Keratinocyte (primary cell): Measurements from ENCODE around the gene INPP4B. TPM values are rescaled to one million over a fixed set of nuclear protein-coding genes. Genes with fewer than 3 reads are reported as not detected.

Source experiments
- DNase-seq: peaks from one replicate; pipeline ENCODE4 v3.0.0-alpha.2; 2011; ENCODE audit warnings: low read depth, missing footprints, low spot score
- FAIRE-seq: peaks from 2 replicates; lab custom pipeline; 2011; peaks lifted over from hg19 to GRCh38; lab: Jason Lieb, UNC
- H2AFZ ChIP-seq: 2 replicates; pipeline ENCODE4 v1.6.0; 2012; ENCODE audit warnings: low read length, control low read depth, inconsistent platforms; ENCODE audit not compliant: control insufficient read depth
- H3K27ac ChIP-seq: 2 replicates; pipeline ENCODE4 v1.5.1; 2011; ENCODE audit warnings: low read length; ENCODE audit not compliant: control insufficient read depth, insufficient read depth
- H3K27me3 ChIP-seq: 3 replicates; pipeline ENCODE4 v1.6.0; 2011; ENCODE audit warnings: low read length; ENCODE audit not compliant: control insufficient read depth, insufficient read depth; ENCODE audit errors: extremely low read depth
- H3K36me3 ChIP-seq, 2 experiments: 2 replicates in 1 of 2; 3 replicates in 1 of 2; pipeline ENCODE4 v1.5.1; 2011; ENCODE audit warnings: low read length in 2 of 2, mild to moderate bottlenecking in 1 of 2; ENCODE audit not compliant: control insufficient read depth in 2 of 2, insufficient read depth in 2 of 2; ENCODE audit errors: extremely low read depth in 1 of 2
- H3K4me1 ChIP-seq: 3 replicates; pipeline ENCODE4 v1.5.1; 2011; ENCODE audit warnings: low read length; ENCODE audit not compliant: control insufficient read depth, insufficient read depth; ENCODE audit errors: extremely low read depth
- H3K4me2 ChIP-seq: 3 replicates; pipeline ENCODE4 v1.6.0; 2011; ENCODE audit warnings: low read depth, low read length; ENCODE audit not compliant: control insufficient read depth, insufficient read depth; ENCODE audit errors: extremely low read depth
- H3K4me3 ChIP-seq, 3 experiments: fragments of 200-600 bp in 1 of 3; sonication (generic) in 1 of 3; 2 replicates in 2 of 3; 3 replicates in 1 of 3; pipeline ENCODE4 v1.5.1; 2011 to 2016; ENCODE audit warnings: low read length in 3 of 3, mild to moderate bottlenecking in 3 of 3, control low read depth in 2 of 3, inconsistent platforms in 1 of 3, low read depth in 1 of 3, mixed read lengths in 1 of 3, mixed run types in 1 of 3, moderate library complexity in 1 of 3; ENCODE audit not compliant: control insufficient read depth in 2 of 3, insufficient read depth in 2 of 3; ENCODE audit errors: extremely low read depth in 1 of 3
- H3K79me2 ChIP-seq: 2 replicates; pipeline ENCODE4 v1.6.0; 2012; ENCODE audit warnings: low read length; ENCODE audit not compliant: control insufficient read depth, insufficient read depth
- H3K9ac ChIP-seq: 3 replicates; pipeline ENCODE4 v1.6.0; 2011; ENCODE audit warnings: low read length; ENCODE audit not compliant: control insufficient read depth, insufficient read depth; ENCODE audit errors: extremely low read depth
- H3K9me1 ChIP-seq: 3 replicates; pipeline ENCODE4 v1.6.0; 2011; ENCODE audit warnings: low read length; ENCODE audit not compliant: control insufficient read depth, insufficient read depth; ENCODE audit errors: extremely low read depth
- H3K9me3 ChIP-seq: 2 replicates; pipeline ENCODE4 v1.5.1; 2012; ENCODE audit warnings: low read depth, low read length; ENCODE audit not compliant: control insufficient read depth
- H4K20me1 ChIP-seq: 3 replicates; pipeline ENCODE4 v1.6.0; 2011; ENCODE audit warnings: low read length; ENCODE audit not compliant: control insufficient read depth, insufficient read depth; ENCODE audit errors: extremely low read depth
- EZH2 ChIP-seq: IDR thresholded peaks from one replicate; pipeline ENCODE4 v1.6.1; 2012; ENCODE audit warnings: inconsistent platforms, mild to moderate bottlenecking, low read length, moderate library complexity
- dilution Hi-C: fragments of 300-500 bp; cut with MboI; formaldehyde crosslinking; loops from one replicate; pipeline ENCODE4 v1.7.0; 2020; ENCODE audit warnings: low sequenced_read_pairs; ENCODE audit not compliant: extremely low pct_ligation_motif_present
- polyA plus RNA-seq, 5 experiments: library from polyadenylated mRNA; depleted of rRNA in 3 of 5; stranded (reverse) in 3 of 5; stranded (forward) in 1 of 5; unstranded in 1 of 5; fragments of >200 nt; gene quantifications; 1 replicate in 1 of 5; 2 replicates in 3 of 5; 3 replicates in 1 of 5; pipeline versions ENCODE4 v1.2.1 to v1.2.3, GENCODE V29; 2011 to 2012; ENCODE audit warnings: missing spikeins in 2 of 5, low read depth in 1 of 5, low replicate concordance in 1 of 5
- TF ChIP-seq, protein P1 (sequence below), 3 experiments: IDR thresholded peaks in 1 of 3; conservative IDR thresholded peaks in 1 of 3; optimal IDR thresholded peaks in 1 of 3; 2 replicates in 2 of 3; 3 replicates in 1 of 3; pipeline versions ENCODE3 to v1.5.1; 2011; ENCODE audit warnings: low read length in 3 of 3, mild to moderate bottlenecking in 3 of 3, moderate library complexity in 2 of 3, control low read depth in 1 of 3, inconsistent platforms in 1 of 3; ENCODE audit not compliant: insufficient read depth in 2 of 3; ENCODE audit errors: extremely low read depth in 1 of 3

The INPP4B gene
- polyA plus RNA-seq, 1 donor (not counting 4 experiments of a cell fraction or from before 2014, with no cell fraction given) = 50.2 TPM

DNA sequence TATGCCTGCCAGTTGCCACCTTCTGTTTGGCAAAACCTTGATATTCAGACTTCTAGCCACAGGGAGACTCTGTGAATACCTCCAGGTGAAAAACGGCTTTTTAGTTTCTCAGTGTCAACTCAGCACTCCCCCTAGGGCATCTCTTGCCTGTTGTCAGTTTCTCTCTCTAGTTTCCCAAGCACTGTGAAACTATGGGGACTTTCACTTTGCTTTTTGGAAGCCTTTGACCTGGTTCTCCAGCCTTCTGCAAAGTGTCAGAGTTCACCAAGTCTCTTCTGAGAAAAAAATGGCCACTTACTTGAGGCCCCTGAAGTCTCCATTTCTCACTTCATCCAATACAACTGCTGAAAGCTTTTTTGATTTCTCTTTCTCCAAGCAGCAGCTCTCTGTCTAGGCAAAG is 521.5 kb downstream of the INPP4B start:
- H3K4me1 ChIP-seq = no peaks in the 10 kb centered on the region
- no peak overlapping the region for H3K9ac ChIP-seq
- peaks cover 8% of the 10 kb centered on the region for H4K20me1 ChIP-seq
- H3K9me1 ChIP-seq = no peaks in the 10 kb centered on the region
- dilution Hi-C loops = no loop called here
- TF ChIP-seq EZH2 = no peak
- TF ChIP-seq, protein P1, sequence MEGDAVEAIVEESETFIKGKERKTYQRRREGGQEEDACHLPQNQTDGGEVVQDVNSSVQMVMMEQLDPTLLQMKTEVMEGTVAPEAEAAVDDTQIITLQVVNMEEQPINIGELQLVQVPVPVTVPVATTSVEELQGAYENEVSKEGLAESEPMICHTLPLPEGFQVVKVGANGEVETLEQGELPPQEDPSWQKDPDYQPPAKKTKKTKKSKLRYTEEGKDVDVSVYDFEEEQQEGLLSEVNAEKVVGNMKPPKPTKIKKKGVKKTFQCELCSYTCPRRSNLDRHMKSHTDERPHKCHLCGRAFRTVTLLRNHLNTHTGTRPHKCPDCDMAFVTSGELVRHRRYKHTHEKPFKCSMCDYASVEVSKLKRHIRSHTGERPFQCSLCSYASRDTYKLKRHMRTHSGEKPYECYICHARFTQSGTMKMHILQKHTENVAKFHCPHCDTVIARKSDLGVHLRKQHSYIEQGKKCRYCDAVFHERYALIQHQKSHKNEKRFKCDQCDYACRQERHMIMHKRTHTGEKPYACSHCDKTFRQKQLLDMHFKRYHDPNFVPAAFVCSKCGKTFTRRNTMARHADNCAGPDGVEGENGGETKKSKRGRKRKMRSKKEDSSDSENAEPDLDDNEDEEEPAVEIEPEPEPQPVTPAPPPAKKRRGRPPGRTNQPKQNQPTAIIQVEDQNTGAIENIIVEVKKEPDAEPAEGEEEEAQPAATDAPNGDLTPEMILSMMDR (optimal IDR thresholded peaks at IDR 0.05 in 1 of 3, IDR thresholded peaks at IDR 0.05 in 1 of 3, conservative IDR thresholded peaks at IDR 0.05 in 1 of 3; ENCODE audit: extremely low read depth in 1 of 3, insufficient read depth in 2 of 3, low read length in 3 of 3) = no peak
- peaks cover 6 to 14% of the 10 kb centered on the region in 2 experiments for H3K36me3 ChIP-seq
- H3K27me3 ChIP-seq = no peaks in the 10 kb centered on the region
- DNase-seq = no peak
- no peak overlapping the region for H3K27ac ChIP-seq
- FAIRE-seq = no peak
- H3K4me3 ChIP-seq = no peak overlapping the region
- no peak overlapping the region for H2AFZ ChIP-seq
- no peaks in the 10 kb centered on the region for H3K9me3 ChIP-seq
- no peak overlapping the region for H3K4me2 ChIP-seq
- peaks cover 87% of the 10 kb centered on the region for H3K79me2 ChIP-seq

DNA sequence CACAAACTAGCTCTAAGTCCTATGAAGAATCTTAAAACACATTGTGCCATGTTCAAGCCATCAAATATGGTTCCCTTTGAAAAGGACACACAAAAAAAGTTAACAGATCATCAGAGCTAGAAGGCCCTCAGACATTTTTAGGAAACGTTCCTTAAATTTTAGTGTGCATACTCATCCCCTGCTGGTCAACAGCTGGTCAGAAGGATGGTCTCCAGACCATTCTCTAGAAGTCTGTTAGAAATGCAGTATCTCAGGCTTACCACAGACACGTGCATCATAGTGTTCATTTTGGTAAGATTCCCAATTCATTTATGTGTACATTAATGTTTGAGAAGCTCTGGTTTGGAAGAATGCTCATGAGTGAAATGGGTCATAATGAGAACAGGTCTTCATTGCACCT is 523.1 kb downstream of the INPP4B start:
- TF ChIP-seq, protein P1 (optimal IDR thresholded peaks at IDR 0.05 in 1 of 3, IDR thresholded peaks at IDR 0.05 in 1 of 3, conservative IDR thresholded peaks at IDR 0.05 in 1 of 3; ENCODE audit: extremely low read depth in 1 of 3, insufficient read depth in 2 of 3, low read length in 3 of 3) = no peak
- no peak for TF ChIP-seq EZH2

More for the DNA sequence above, 523.1 kb downstream of the INPP4B start:
- no peaks in the 10 kb centered on the region for H3K9me1 ChIP-seq
- FAIRE-seq = peak; percentile 9
- H3K4me2 ChIP-seq = no peak overlapping the region
- dilution Hi-C loops = no loop called here
- no peaks in the 10 kb centered on the region for H3K9me3 ChIP-seq
- no peak overlapping the region for H3K4me3 ChIP-seq
- peaks cover 87% of the 10 kb centered on the region for H3K79me2 ChIP-seq
- no peak overlapping the region for H3K27ac ChIP-seq
- H3K4me1 ChIP-seq = no peaks in the 10 kb centered on the region
- no peak for DNase-seq
- no peaks in the 10 kb centered on the region for H3K27me3 ChIP-seq
- H3K9ac ChIP-seq = no peak overlapping the region
- H4K20me1 ChIP-seq = peaks cover 10% of the 10 kb centered on the region
- peaks cover 9 to 16% of the 10 kb centered on the region in 2 experiments for H3K36me3 ChIP-seq
- no peak overlapping the region for H2AFZ ChIP-seq
